Activated T-cell treated with anti-CD3 and anti-CD28 coated beads, Interleukin-2, amount 50 U/mL, for 1 hour (primary cell): ENCODE results near the gene ACSF2.

Source experiments
- DNase-seq: peaks from one replicate; pipeline ENCODE4 v3.0.0-alpha.2; 2020

Gene ACSF2

GRCh38 chr17:50506298-50506697 is 80.3 kb downstream of the ACSF2 start:
- DNase-seq = no peak

- DNase-seq = peak; percentile 75
These were observed 82.0 kb downstream of the ACSF2 start, which contains the start of gene MYCBPAP for GRCh38 chr17:50507871-50508572. Gene MYCBPAP, plus strand, starts transcription at chr17:50508439. Its CDS starts 236 bp downstream, at chr17:50508675.

DNA sequence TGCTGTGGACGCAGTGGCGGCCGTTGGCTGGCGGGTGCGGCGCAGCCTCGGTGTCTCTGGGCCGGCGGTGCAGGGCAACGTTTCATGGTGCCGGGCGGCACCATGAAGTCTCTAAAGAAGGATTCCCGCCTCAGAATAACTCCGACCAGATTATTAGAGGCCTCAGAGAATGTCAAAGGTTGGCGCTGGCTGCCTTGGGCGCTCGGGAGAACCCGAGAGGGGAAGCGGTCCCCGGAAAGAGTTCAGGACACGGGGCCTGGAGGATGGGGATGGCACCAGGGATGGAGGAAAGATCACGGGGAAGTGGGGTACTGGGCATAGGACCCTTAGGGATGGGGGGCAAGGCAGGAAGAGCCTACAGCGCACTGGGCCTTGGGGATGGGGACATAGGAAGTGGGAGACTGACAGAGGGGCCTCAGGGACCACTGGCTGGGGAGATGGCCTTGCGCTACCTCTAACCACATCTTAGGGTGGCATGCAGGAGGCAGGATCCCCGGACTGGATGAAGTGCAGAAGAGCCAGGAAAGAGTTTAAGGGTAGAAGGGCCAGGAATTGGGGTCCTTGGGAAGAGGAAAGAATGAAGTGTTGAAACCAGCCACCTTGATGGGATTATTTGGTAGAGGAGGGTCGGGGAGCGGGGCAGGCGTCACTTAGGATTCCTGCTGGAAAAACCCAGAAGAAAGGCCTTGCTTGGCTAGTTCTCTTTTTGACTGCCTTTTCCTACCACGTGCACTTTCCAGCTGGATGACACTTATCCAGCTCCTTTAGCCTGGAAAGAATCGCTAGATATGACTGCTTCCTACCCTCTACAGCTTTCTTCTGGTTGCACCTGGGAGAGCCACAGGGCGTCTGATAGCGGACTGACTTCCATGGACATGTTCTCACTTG is 82.8 kb downstream of the ACSF2 start:
- no peak for DNase-seq

- no peak for DNase-seq
These were observed 85.0 kb downstream of the ACSF2 start for GRCh38 chr17:50511058-50511457.

GRCh38 chr17:50513495-50513894 is 87.5 kb downstream of the ACSF2 start:
- no peak for DNase-seq

- DNase-seq = no peak
These were observed 88.4 kb downstream of the ACSF2 start for GRCh38 chr17:50514388-50514787.

- DNase-seq = no peak
These were observed 89.1 kb downstream of the ACSF2 start for GRCh38 chr17:50514936-50515702.

DNA sequence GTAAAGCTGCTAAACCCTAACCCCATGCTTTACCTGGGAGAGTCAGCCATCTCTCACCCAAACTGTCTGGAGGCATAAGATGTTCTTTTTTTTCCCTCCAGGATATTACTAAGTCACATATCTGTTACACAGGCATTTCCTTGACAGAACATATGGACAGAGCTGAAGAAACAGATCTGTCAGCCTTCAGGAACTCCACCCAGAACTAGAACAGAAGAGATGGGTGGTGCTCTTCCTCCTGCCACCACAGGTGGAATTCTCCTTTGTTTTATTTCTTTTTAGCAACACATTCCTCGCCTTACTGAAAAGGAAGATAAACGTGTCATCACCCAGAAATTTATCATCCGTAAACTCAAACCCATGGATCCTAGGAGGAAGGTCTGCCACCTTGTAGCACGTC is 91.0 kb downstream of the ACSF2 start:
- DNase-seq = no peak

GRCh38 chr17:50517504-50518383 is 91.7 kb downstream of the ACSF2 start:
- DNase-seq = no peak

GRCh38 chr17:50518384-50519023 is 92.5 kb downstream of the ACSF2 start:
- no peak for DNase-seq

- no peak for DNase-seq
These were observed 93.3 kb downstream of the ACSF2 start for GRCh38 chr17:50519141-50519834.

DNA sequence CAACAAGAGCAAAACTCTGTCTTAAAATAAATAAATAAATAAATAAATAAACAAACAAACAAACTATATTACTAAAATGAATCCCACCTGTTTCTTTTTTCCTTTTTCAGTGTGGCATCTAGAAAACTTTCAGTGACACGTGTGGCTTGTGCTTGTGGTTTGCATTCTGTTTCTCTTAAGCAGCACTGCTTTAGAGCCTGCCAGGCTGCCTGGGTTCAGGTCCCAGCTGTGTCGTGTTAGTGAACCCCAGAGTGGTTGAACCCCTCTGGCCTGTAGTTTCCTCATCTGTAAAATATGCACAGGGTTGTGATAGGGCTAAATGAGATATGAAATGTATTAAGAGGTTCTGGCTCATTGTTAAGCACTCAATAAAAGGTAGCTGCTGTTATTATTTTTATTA is 94.5 kb downstream of the ACSF2 start:
- DNase-seq = no peak

DNA sequence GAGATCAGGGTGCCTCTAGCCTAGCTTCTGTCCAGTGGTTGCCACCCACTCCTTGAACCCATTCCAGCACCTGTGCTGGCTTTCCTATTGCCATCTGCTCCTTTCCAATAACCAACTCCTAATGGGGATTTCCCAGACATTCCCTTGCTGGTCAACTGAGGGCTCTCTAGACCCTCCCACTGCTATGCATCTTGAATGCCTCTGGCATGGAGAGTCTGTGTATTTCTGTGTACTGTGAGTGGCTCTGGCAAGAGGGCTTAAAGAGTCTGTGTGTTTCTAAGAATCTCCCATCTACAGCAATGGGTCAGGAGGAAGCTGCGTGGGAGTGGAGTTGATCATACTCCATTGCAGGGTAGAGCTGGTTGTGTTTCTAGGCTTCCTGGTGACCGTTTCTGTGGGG is 95.5 kb downstream of the ACSF2 start:
- no peak for DNase-seq

DNA sequence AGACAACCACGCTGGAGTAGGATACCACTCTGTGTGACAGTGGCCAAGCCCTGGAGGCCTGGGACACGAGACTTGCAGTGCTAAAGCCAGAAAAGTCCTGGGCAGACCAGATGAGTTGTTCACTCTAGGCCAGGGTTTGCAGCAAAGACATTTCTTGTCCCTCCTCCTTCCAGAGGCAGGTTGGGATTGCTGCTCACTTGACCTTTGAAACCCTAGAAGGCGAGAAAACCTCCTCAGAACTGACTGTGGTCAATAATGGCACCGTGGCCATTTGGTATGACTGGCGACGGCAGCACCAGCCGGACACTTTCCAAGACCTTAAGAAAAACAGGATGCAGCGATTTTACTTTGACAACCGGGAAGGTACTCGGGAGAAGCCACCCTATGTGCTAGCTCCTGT is 96.7 kb downstream of the ACSF2 start:
- no peak for DNase-seq

DNA sequence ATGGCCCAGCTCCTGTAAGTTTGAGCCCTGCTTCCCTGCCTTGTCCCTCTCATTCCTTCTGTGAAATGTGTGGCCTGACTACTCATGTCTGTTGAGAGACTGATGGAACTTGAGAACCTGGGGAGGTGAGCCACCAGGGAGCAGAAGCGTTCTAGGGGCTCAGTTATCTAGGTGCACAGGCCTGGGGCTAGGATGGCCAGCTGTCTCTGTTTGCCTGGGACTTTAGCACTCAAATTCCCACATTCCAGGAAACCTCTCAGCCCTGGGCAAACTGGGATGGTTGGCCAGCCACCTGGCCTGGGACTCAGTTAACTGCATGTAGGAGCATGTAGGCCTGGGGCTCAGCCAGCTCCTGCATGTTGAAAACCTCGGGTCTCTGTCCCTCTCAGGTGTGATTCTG is 97.2 kb downstream of the ACSF2 start:
- no peak for DNase-seq
